SU-DHL-6 (cell line): Measurements from ENCODE around the gene REG3G.

ENCODE experiments used
- H2AFZ ChIP-seq: fragments of 200-600 bp; sonication (generic); 2 replicates; pipeline ENCODE4 v1.6.1; 2014; ENCODE audit warnings: low read depth, mild to moderate bottlenecking, moderate library complexity, mixed read lengths, antibody characterized with exemption, low read length; ENCODE audit not compliant: severe bottlenecking
- H3F3A ChIP-seq: fragments of 200-600 bp; shearing (Covaris generic); 2 replicates; pipeline ENCODE4 v1.6.0; 2016; ENCODE audit warnings: antibody characterized with exemption, mild to moderate bottlenecking; ENCODE audit not compliant: insufficient read depth
- H3K27ac ChIP-seq: fragments of 200-600 bp; sonication (generic); 2 replicates; pipeline ENCODE4 v1.5.1; 2016; ENCODE audit warnings: low read depth, mild to moderate bottlenecking, low read length, moderate library complexity, mixed read lengths
- H3K27me3 ChIP-seq: fragments of 200-600 bp; sonication (generic), shearing (Covaris generic); 2 replicates; pipeline ENCODE4 v1.6.0; 2014; ENCODE audit warnings: mild to moderate bottlenecking, low read length
- H3K36me3 ChIP-seq: fragments of 200-600 bp; sonication (generic); 2 replicates; pipeline ENCODE4 v1.6.1; 2014; ENCODE audit warnings: mild to moderate bottlenecking, low read length, mixed read lengths
- H3K4me2 ChIP-seq: fragments of 300-600, 200-600 bp; shearing (Covaris generic), sonication (generic); 2 replicates; pipeline ENCODE4 v1.6.0; 2014; ENCODE audit warnings: low read length, low read depth, mild to moderate bottlenecking; ENCODE audit not compliant: poor library complexity, severe bottlenecking
- H3K4me3 ChIP-seq: fragments of 200-600 bp; sonication (generic); 2 replicates; pipeline ENCODE4 v1.5.1; 2014; ENCODE audit warnings: antibody characterized with exemption, low read length, mild to moderate bottlenecking, mixed read lengths; ENCODE audit not compliant: insufficient read depth, poor library complexity, severe bottlenecking
- H3K79me2 ChIP-seq: fragments of 200-600 bp; sonication (generic); 2 replicates; pipeline ENCODE4 v1.6.1; 2014; ENCODE audit warnings: mild to moderate bottlenecking, low read length, moderate library complexity; ENCODE audit not compliant: insufficient read depth
- H3K9ac ChIP-seq: fragments of 200-600 bp; sonication (generic); 2 replicates; pipeline ENCODE4 v1.7.0; 2014; ENCODE audit warnings: mild to moderate bottlenecking, low read length
- H3K9me2 ChIP-seq: fragments of 200-600 bp; sonication (generic); replicated peaks from 2 replicates; pipeline ENCODE4 v1.6.1; 2014; ENCODE audit warnings: low read length; ENCODE audit not compliant: insufficient read depth
- H3K9me3 ChIP-seq: fragments of 200-600 bp; sonication (generic); 2 replicates; pipeline ENCODE4 v1.6.1; 2014; ENCODE audit warnings: low read length, mixed read lengths; ENCODE audit not compliant: insufficient read depth
- H4K20me1 ChIP-seq: fragments of 200-600 bp; sonication (generic); 2 replicates; pipeline ENCODE4 v1.6.1; 2014; ENCODE audit warnings: low read depth, mild to moderate bottlenecking, antibody characterized with exemption, low read length, moderate library complexity, mixed read lengths
- EZH2phosphoT487 ChIP-seq: fragments of 200-600 bp; sonication (generic), shearing (Covaris generic); conservative IDR thresholded peaks from 2 replicates; pipeline ENCODE4 v1.6.1; 2018; ENCODE audit warnings: mild to moderate bottlenecking, antibody characterized with exemption, low read length, moderate library complexity, mixed read lengths
- TF ChIP-seq, protein P1 (sequence below): fragments of 200-600 bp; sonication (generic); IDR thresholded peaks from one replicate; pipeline ENCODE4 v1.5.1; 2017; ENCODE audit warnings: antibody characterized with exemption, mild to moderate bottlenecking, low read length, moderate library complexity; ENCODE audit not compliant: insufficient read depth, poor library complexity, severe bottlenecking

The REG3G gene

DNA sequence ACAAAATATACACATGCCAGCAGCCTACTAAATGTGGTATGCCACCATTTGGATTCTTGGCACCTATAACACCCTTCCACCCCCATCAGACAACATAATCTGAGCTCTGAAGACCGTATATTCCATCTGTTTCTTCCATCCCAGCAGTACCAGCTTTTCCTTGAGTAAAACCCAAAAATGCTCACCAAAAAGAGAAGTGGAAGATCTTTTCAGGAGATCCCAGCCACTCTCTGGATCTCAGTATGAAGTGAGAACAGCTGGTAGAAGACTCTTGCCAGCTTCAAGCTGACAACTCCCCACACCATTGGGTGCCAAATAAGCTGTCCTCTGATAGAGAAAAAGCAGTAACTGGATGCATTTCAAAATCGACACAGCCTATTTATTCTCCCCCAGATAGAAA lies 39.7 kb downstream of the REG3G start:
- Histone ChIP-seq H3K4me3 (no peak overlapping the region), H3K9me3 (no peaks in the 10 kb centered on the region), H4K20me1 (no peaks in the 10 kb centered on the region), H3K36me3 (no peaks in the 10 kb centered on the region), H3K9me2 (no peaks in the 10 kb centered on the region), H3F3A (no peaks in the 10 kb centered on the region), H2AFZ (no peak overlapping the region), H3K79me2 (no peaks in the 10 kb centered on the region), H3K27me3 (no peaks in the 10 kb centered on the region), H3K4me2 (no peak overlapping the region), H3K9ac (no peak overlapping the region), H3K27ac (no peak overlapping the region)
- no peak for TF ChIP-seq EZH2phosphoT487
- TF ChIP-seq, protein P1, sequence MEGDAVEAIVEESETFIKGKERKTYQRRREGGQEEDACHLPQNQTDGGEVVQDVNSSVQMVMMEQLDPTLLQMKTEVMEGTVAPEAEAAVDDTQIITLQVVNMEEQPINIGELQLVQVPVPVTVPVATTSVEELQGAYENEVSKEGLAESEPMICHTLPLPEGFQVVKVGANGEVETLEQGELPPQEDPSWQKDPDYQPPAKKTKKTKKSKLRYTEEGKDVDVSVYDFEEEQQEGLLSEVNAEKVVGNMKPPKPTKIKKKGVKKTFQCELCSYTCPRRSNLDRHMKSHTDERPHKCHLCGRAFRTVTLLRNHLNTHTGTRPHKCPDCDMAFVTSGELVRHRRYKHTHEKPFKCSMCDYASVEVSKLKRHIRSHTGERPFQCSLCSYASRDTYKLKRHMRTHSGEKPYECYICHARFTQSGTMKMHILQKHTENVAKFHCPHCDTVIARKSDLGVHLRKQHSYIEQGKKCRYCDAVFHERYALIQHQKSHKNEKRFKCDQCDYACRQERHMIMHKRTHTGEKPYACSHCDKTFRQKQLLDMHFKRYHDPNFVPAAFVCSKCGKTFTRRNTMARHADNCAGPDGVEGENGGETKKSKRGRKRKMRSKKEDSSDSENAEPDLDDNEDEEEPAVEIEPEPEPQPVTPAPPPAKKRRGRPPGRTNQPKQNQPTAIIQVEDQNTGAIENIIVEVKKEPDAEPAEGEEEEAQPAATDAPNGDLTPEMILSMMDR: no peak

DNA sequence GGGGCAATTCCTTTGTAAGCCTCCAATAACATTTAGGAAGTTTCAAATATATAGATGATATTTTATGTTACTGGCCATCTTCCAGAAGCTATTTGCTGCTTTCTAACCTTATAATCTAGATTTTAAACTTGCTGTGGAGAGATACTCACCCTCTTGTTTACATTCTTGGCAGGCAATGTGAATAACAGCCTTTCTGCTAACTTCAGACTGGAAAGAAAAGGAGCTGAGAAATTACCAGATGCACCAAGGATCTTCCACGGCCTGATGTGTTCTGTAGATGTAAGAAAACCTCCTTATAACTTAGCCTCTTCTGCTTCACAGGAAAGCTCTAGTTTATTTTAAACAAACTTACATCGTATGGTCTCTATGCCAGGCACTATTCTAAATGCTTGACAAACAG lies 45.6 kb downstream of the REG3G start:
- Histone ChIP-seq H3K4me2 (no peak overlapping the region), H3K27ac (no peak overlapping the region), H3K9ac (no peak overlapping the region), H3K27me3 (no peaks in the 10 kb centered on the region), H3K79me2 (no peaks in the 10 kb centered on the region), H3K9me2 (no peaks in the 10 kb centered on the region), H4K20me1 (no peaks in the 10 kb centered on the region), H2AFZ (no peak overlapping the region), H3K9me3 (no peaks in the 10 kb centered on the region), H3K36me3 (no peaks in the 10 kb centered on the region), H3K4me3 (no peak overlapping the region), H3F3A (no peaks in the 10 kb centered on the region)
- TF ChIP-seq, protein P1: no peak
- no peak for TF ChIP-seq EZH2phosphoT487
